GM13976 (cell line): Measurements from ENCODE around the gene TSC2.
"Not testable (repeated sequence)": the region's sequence is repeated elsewhere in the genome, so short reads cannot be mapped to it uniquely, and the experiment has no call there.

Experiments used
- DNase-seq: peaks from one replicate; pipeline ENCODE4 v3.0.0; 2012; ENCODE audit warnings: low spot score
- in situ Hi-C: fragments of 300-500 bp; cut with MboI; formaldehyde crosslinking; loops from one replicate; pipeline ENCODE4 v1.12.0; 2022; ENCODE audit warnings: low sequenced_read_pairs, mixed read lengths, inconsistent platforms; ENCODE audit not compliant: unreplicated experiment

The TSC2 gene

DNA sequence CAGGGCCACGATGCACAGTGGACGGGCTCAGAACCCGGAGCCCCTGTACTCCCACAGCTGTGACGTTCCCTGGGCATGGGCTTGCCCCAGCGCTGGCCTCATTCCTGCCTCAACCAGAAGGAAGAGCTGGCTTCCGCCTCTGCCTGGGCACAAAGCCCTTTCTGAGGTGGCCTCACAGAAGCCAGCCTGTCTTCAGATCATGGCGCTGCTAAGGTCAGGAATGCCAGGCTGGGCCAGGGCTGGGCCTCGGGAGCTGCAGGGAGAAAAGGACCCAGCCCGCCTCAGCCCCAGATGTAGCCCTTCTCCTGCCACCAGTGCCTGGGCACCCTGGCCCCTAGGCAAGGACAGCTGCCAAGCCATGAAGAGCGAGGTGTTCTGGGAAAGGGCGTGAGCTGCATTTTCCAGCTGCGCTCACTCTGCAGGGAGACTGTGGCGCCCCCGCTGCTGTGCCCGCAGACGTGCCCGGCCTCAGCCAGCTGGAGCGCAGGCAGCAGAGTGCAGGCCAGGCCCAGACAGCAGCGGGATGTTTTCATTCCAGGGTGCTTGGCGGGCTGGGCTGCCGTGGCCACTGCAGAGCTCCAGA, 78.5 kb downstream of the TSC2 start:
- in situ Hi-C loops, DNase-seq: not testable (repeated sequence)

- in situ Hi-C loops, DNase-seq: not testable (repeated sequence)
These were observed 79.3 kb downstream of the TSC2 start for GRCh38 chr16:2126928-2127556.

DNA sequence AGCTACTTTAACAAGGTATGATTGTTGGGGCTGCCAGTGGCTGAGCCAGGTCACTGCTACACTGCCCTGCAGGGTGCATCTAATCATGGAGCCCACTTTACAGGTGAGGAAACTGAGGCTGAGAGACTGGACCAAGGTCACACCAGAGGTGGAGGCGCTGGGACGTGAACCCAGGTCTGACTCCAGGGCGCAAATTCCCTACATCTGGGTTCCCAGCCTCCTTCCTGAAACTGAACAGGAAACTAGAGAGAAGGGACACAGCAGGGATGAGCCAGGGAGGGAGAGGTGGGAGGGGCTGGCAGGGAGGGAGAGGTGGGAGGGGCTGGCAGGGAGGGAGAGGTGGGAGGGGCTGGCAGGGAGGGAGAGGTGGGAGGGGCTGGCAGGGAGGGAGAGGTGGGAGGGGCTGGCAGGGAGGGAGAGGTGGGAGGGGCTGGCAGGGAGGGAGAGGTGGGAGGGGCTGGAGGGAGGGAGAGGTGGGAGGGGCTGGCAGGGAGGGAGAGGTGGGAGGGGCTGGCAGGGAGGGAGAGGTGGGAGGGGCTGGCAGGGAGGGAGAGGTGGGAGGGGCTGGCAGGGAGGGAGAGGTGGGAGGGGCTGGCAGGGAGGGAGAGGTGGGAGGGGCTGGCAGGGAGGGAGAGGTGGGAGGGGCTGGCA, 80.0 kb downstream of the TSC2 start:
- DNase-seq, in situ Hi-C loops: not testable (repeated sequence)

GRCh38 chr16:2129251-2129650, 81.5 kb downstream of the TSC2 start:
- DNase-seq, in situ Hi-C loops: not testable (repeated sequence)

- DNase-seq, in situ Hi-C loops: not testable (repeated sequence)
These were observed 82.2 kb downstream of the TSC2 start for GRCh38 chr16:2129890-2130447.

- DNase-seq, in situ Hi-C loops: not testable (repeated sequence)
These were observed 86.0 kb downstream of the TSC2 start for GRCh38 chr16:2133797-2134196.

DNA sequence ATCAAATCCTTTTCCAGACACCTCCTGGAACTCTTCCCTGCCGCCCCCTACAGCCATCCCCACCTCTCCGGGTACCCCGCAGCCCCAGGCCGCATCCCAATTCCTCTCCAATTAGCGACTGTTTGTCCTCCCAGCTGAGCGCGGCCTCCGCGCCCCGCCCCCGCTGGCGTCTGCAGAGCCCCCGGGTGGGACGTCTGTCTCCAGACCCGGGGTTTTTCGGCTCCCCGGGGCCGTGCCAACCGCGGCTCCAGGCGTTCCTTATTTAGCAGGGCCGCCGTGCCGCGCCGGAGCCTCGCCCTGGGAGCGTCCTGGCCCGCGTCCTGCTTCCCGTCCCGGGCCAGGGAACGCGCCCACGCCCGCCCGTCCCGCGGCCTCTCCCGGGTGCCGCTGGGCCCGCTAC, 87.3 kb downstream of the TSC2 start:
- in situ Hi-C loops: loop anchor here (5.0 kb wide), 1 partner anchor 123 kb away; no protein-coding TSS in a partner anchor
- DNase-seq: not testable (repeated sequence)

DNA sequence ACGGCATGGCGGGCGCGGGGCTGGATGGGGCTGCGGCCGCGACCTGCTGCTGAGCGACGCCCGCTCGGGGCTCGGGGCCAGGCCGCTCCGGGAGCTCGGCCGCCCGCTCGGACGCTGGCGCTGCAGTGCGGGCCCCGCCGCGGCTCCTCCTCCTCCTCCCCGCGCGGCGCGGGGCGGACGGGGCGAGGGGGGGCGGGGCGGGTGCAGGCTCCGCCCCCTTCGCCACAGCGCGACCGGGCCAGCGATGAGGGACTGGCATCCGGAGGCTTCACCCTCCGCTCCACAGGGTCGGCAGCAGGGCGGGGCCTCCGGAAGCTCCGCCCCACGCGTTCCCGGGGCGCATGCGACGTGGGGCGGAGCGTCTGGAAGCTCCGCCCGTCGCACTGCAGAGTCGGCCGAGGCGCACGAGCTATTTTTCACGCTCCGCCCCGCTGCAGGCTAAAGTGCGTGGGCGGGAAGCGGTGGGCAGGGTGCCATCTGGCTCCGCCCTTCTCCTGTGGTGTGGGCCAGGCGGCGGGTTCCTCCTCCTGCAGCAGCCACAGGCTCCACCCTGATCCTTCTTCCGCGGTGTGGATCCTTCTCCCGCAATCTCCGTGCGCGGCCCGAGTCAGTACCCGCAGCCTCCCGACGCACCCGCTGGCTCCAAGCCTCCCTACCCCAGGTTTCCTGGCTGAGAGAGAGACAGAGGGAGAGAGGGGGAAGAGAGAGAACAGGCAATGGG, 88.1 kb downstream of the TSC2 start, which contains the start of gene PKD1:
Gene PKD1, minus strand, starts transcription at position 129 of the 721 bp plus-strand sequence. CDS start 209 bp downstream, outside the sequence.
- in situ Hi-C loops: loop anchor here (5.0 kb wide), 1 partner anchor 124 kb away; no protein-coding TSS in a partner anchor
- DNase-seq: peak; percentile 61
